ENCODE results near the gene CYBC1.

GRCh38 chr17:82419540-82419939 is 31.0 kb downstream of the CYBC1 start:
- TF ChIP-seq CTCF (IDR thresholded peaks at IDR 0.05) (no peak), EP300 (IDR thresholded peaks at IDR 0.05) (no peak)
